ENCODE results near the gene TSHZ1.

- TF ChIP-seq CTCF (IDR thresholded peaks at IDR 0.05) (no peak), POLR2AphosphoS5 (IDR thresholded peaks at IDR 0.05) (no peak)
Measured at GRCh38 chr18:75208836-75209128, 1.8 kb upstream of the TSHZ1 start.
